Stimulated activated memory B cell treated with anti-CD40 and anti-IgM and Interleukin-4, amounts not matched to agents 10 μg/mL and 1 μg/mL and 100 μg/mL, for 72 hours (primary cell): ENCODE data around the gene TXNIP.
"Not testable (repeated sequence)": the region's sequence is repeated elsewhere in the genome, so short reads cannot be mapped to it uniquely, and the experiment has no call there.

Experiments used
- ATAC-seq: fragments of 150-1000 bp; cut with Tn5 transposase; 2 replicates; pipeline ENCODE4 v1.10.0; 2021
- H3K27ac Mint-ChIP-seq: one replicate; pipeline ENCODE4 v1.8.0; 2022; ENCODE audit warnings: mild to moderate bottlenecking, mixed read lengths
- H3K27me3 Mint-ChIP-seq: one replicate; pipeline ENCODE4 v1.8.0; 2022; ENCODE audit warnings: mixed read lengths
- H3K36me3 Mint-ChIP-seq: one replicate; pipeline ENCODE4 v1.8.0; 2022; ENCODE audit warnings: mixed read lengths
- H3K4me1 Mint-ChIP-seq: one replicate; pipeline ENCODE4 v1.8.0; 2022; ENCODE audit warnings: mixed read lengths
- H3K4me3 Mint-ChIP-seq: one replicate; pipeline ENCODE4 v1.8.0; 2022; ENCODE audit warnings: mild to moderate bottlenecking, moderate library complexity, mixed read lengths
- H3K9me3 Mint-ChIP-seq: one replicate; pipeline ENCODE4 v1.8.0; 2022; ENCODE audit warnings: mixed read lengths

The TXNIP gene

GRCh38 chr1:145996433-145997015 lies at the start of gene TXNIP:
TXNIP (minus strand) TSS chr1:145996579; CDS start chr1:145996266, 313 bp downstream.
- ATAC-seq = peak; percentile 94
- Mint-ChIP-seq H3K27me3 (no peaks in the 10 kb centered on the region), H3K27ac (peak within 1 kb of the TSS; percentile 96), H3K4me3 (peak within 1 kb of the TSS; percentile 90), H3K4me1 (peaks cover 69% of the 10 kb centered on the region), H3K9me3 (no peaks in the 10 kb centered on the region), H3K36me3 (peaks cover 35% of the 10 kb centered on the region)

- ATAC-seq = no peak
- no peaks in the 10 kb centered on the region for H3K36me3 Mint-ChIP-seq
- peak overlapping the region; percentile 97 for H3K27ac Mint-ChIP-seq
- H3K9me3 Mint-ChIP-seq = no peaks in the 10 kb centered on the region
- H3K4me1 Mint-ChIP-seq = peaks cover 46% of the 10 kb centered on the region
- H3K4me3 Mint-ChIP-seq = no peak overlapping the region
- no peaks in the 10 kb centered on the region for H3K27me3 Mint-ChIP-seq
Measured at GRCh38 chr1:146039844-146040194, 43.4 kb upstream of the TXNIP start.

GRCh38 chr1:146036965-146037646 lies 40.7 kb upstream of the TXNIP start:
- H3K9me3 Mint-ChIP-seq = no peaks in the 10 kb centered on the region
- peak; percentile 79 for ATAC-seq
- peak overlapping the region; percentile 97 for H3K27ac Mint-ChIP-seq

GRCh38 chr1:146036241-146036964 lies 40.0 kb upstream of the TXNIP start:
- ATAC-seq = no peak
- Mint-ChIP-seq H3K27ac (peak overlapping the region; percentile 97), H3K4me3 (peak overlapping the region; percentile 95), H3K9me3 (no peaks in the 10 kb centered on the region), H3K27me3 (no peaks in the 10 kb centered on the region), H3K4me1 (peaks cover 39% of the 10 kb centered on the region), H3K36me3 (no peaks in the 10 kb centered on the region)

More at GRCh38 chr1:146036965-146037646, 40.7 kb upstream of the TXNIP start:
- no peaks in the 10 kb centered on the region for H3K27me3 Mint-ChIP-seq
- peaks cover 39% of the 10 kb centered on the region for H3K4me1 Mint-ChIP-seq
- H3K4me3 Mint-ChIP-seq = peak overlapping the region; percentile 95
- no peaks in the 10 kb centered on the region for H3K36me3 Mint-ChIP-seq

- Mint-ChIP-seq H3K9me3 (no peaks in the 10 kb centered on the region), H3K4me3 (peak overlapping the region; percentile 77), H3K4me1 (peaks cover 39% of the 10 kb centered on the region), H3K27ac (peak overlapping the region; percentile 97), H3K27me3 (peaks cover 10% of the 10 kb centered on the region), H3K36me3 (no peaks in the 10 kb centered on the region)
- no peak for ATAC-seq
Measured at GRCh38 chr1:146035048-146035423, 38.7 kb upstream of the TXNIP start.

GRCh38 chr1:146032631-146033219 lies 36.3 kb upstream of the TXNIP start:
- ATAC-seq = no peak
- Mint-ChIP-seq H3K36me3 (no peaks in the 10 kb centered on the region), H3K27ac (no peak overlapping the region), H3K27me3 (peaks cover 14% of the 10 kb centered on the region), H3K9me3 (no peaks in the 10 kb centered on the region), H3K4me3 (no peak overlapping the region), H3K4me1 (peaks cover 28% of the 10 kb centered on the region)

- Mint-ChIP-seq H3K4me3 (no peak overlapping the region), H3K9me3 (no peaks in the 10 kb centered on the region), H3K27me3 (peaks cover 21% of the 10 kb centered on the region), H3K27ac (no peak overlapping the region), H3K36me3 (no peaks in the 10 kb centered on the region), H3K4me1 (peaks cover 16% of the 10 kb centered on the region)
- no peak for ATAC-seq
Measured at GRCh38 chr1:146031476-146031875, 35.1 kb upstream of the TXNIP start.

- ATAC-seq = no peak
- no peaks in the 10 kb centered on the region for H3K4me1 Mint-ChIP-seq
- H3K4me3 Mint-ChIP-seq = no peak overlapping the region
- no peaks in the 10 kb centered on the region for H3K9me3 Mint-ChIP-seq
- H3K27ac Mint-ChIP-seq = no peak overlapping the region
- peaks cover 40% of the 10 kb centered on the region for H3K27me3 Mint-ChIP-seq
- no peaks in the 10 kb centered on the region for H3K36me3 Mint-ChIP-seq
Measured at GRCh38 chr1:146029117-146029516, 32.7 kb upstream of the TXNIP start.

- ATAC-seq, H3K4me3 Mint-ChIP-seq, H3K4me1 Mint-ChIP-seq, H3K36me3 Mint-ChIP-seq, H3K27ac Mint-ChIP-seq, H3K9me3 Mint-ChIP-seq: not testable (repeated sequence)
- peaks cover 44% of the 10 kb centered on the region for H3K27me3 Mint-ChIP-seq
Measured at GRCh38 chr1:146026650-146027049, 30.3 kb upstream of the TXNIP start.

DNA sequence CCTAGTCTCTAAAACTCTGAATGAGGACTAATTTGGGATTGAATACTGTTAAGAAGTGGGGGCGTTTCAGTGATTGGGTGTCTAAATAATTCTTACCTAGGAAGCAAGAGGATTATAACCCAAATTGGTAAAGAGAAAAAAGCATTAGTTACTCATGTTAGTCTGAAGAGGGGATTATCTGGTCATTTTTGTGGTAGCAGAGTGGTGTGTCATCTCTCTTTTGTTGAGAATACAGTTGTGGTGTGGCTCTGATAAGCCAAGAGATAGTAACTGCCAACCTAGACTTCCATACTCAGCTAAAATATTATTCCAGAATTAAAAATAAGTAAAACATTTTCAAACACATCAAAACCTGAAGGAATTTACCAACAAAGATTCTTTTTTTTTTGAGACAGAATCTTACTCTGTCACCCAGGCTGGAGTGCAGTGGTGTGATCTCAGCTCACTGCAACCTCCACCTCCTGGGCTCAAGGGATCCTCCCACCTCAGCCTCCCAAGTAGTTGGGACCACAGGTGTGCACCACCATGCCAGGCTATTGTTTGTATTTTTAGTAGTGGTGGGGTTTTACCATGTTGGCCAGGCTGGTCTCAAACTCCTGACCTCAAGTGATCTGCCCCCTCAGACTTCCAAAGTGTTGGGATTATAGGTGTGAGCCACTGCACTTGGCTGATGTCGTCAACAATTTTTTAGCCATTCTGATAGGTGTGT lies 29.6 kb upstream of the TXNIP start:
- not testable (repeated sequence) for H3K9me3 Mint-ChIP-seq, H3K4me3 Mint-ChIP-seq, H3K27ac Mint-ChIP-seq, ATAC-seq, H3K36me3 Mint-ChIP-seq, H3K4me1 Mint-ChIP-seq
- peaks cover 50% of the 10 kb centered on the region for H3K27me3 Mint-ChIP-seq

DNA sequence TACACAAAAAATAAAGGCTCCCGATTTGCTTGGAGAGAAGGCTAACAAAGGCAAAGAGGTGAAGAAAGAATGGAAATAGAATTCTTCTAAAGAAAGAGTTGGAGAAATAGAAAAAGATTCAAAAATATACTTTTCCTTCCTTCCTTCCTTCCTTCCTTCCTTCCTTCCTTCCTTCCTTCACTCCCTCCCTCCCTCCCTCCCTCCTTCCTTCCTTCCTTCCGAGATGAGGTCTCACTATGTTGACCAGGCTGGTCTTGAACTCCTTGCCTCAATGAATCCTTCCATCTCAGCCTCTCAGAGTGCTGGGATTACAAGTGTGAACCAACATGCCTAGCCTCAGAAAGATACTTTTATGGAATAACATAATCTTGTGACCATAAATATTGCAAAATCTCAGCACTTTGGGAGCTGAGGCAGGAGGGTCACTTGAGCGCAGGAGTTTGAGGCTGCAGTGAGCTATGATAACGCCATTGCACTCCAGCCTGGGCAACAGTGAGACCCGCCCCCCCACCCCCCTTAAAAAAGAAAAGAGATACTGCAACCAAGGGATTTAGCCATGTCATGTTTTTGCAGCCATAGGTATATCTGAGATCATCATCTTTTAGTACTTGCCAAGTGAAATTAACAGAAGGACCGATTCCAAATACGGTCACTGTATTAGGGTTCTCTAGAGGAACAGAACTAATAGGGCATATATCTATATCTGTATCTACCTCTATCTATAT lies 26.2 kb upstream of the TXNIP start:
- Mint-ChIP-seq H3K9me3 (no peaks in the 10 kb centered on the region), H3K36me3 (no peaks in the 10 kb centered on the region), H3K27ac (no peak overlapping the region), H3K4me3 (no peak overlapping the region), H3K4me1 (peaks cover 17% of the 10 kb centered on the region), H3K27me3 (peaks cover 65% of the 10 kb centered on the region)
- ATAC-seq = no peak

GRCh38 chr1:146021622-146022402 lies 25.4 kb upstream of the TXNIP start, which contains the start of gene HJV:
HJV (minus strand) TSS chr1:146021735; CDS start chr1:146020231, 1,504 bp downstream.
- Mint-ChIP-seq H3K36me3 (no peaks in the 10 kb centered on the region), H3K27me3 (peaks cover 61% of the 10 kb centered on the region), H3K9me3 (no peaks in the 10 kb centered on the region), H3K4me1 (peaks cover 17% of the 10 kb centered on the region), H3K4me3 (no peak within 1 kb of the TSS), H3K27ac (no peak within 1 kb of the TSS)
- ATAC-seq = no peak

DNA sequence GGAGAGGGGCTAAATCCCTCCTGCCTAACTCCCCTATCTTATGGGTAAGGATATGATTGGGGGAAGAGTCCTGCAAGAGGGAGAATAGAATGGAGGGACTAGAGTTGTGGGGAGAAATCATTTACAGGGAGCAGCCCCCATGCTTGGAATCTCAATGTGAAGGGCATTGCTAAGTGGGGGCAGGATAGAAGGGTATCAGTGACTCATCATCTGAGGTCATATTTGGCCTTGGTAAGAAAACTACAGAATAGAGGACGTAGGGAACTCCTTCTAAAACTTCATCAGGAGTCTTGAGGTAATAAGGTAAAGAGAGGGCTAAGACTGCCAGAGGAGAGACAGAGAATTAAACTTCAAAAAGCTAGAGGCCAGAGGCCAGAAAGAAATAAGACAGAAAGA lies 24.7 kb upstream of the TXNIP start:
- H3K4me3 Mint-ChIP-seq = no peak overlapping the region
- H3K27me3 Mint-ChIP-seq = peaks cover 56% of the 10 kb centered on the region
- H3K4me1 Mint-ChIP-seq = peaks cover 17% of the 10 kb centered on the region

More for the DNA sequence above, 24.7 kb upstream of the TXNIP start:
- no peak for ATAC-seq
- Mint-ChIP-seq H3K9me3 (no peaks in the 10 kb centered on the region), H3K36me3 (no peaks in the 10 kb centered on the region), H3K27ac (no peak overlapping the region)
